ENCODE data around the gene RIOK3.
"Not testable (repeated sequence)": the region's sequence is repeated elsewhere in the genome, so short reads cannot be mapped to it uniquely, and the experiment has no call there.

The RIOK3 gene

DNA sequence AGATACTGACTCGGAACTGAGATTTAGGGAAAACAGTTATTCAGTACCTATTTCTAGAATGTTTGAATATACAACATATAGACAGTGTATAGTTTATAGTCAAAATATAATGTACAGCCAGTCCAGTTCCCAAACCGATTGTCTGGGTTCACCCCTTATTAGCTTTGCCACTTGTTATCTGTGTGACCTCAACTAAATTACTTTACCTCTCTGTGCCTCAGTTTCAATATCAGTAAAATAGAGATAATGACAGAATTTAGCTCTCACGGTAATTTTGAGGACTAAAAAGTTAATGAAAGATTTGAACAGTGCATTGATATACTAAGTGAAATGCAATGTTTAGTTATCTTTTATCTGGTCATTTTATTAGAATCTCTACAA is 750 bp upstream of the RIOK3 start:
- no peak for DNase-seq

DNA sequence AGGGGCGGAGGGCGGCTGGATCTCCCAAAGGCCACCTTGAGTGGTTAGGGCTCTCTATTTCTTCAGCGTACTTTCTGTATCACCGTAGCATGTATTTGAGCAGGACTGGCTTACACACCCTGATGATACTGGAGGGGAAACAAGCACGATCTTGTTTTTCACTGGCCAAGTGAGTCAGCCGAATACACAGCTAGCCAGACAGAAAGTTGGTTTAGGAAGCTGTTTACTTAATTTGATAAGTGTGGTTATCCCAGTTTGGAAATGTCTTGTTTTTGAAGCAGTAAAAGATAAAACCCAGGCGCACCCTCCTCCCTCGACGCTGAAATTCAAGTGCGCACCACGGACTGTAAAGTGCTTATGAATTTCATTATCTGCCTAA is 582 bp downstream of the RIOK3 start:
- DNase-seq = no peak

DNA sequence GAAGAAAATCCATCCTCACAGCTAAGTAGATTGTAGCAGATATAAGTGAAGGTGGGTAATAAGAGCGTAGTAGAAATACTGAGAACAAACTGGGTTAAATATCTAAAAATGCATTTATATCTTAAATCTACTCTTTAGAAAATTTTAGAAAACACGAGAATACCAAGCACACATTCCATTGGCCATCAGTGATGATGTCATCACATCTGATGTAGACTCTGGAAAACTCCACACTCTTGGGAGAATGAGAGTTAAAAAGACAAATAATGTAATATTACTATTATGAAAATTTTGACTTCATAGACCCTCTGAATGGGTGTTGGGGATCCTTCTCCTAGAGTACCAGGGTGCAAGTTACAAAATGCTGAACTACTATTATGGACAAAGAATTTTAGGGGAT is 3.7 kb downstream of the RIOK3 start:
- no peak for DNase-seq

DNA sequence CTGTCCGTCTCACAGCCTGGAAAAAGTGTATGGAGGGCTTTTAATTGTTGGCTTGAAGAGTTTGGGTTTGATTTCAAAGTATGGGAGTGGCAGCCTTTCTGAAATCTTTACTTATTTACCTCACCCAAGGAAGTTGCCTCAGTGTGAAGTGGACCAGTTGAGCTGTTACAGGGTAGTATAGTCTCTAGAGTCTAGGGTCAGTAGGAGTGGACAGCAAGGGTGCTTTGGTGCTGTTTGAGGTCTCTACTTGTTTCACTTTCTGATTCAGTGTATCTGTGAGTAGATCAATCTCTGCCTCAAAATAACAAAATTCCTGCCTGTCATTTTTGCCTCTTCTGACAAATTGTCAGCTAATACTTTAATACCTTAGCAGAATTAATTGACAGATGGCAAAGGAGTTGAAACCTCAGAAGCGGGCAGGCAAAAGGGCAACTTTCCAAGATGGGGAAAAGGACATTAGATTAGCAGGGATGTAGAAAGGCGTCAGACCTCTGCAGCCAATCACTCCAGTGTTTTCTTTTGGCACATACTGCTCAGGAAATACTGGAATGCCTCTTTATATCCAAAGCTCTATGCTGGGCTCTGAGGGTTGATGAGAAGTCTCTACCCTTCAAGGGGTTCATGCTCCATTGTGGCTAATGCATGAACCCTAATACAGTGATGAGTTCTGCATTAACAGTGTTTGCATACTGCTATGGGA is 5.9 kb downstream of the RIOK3 start:
- no peak for DNase-seq

DNA sequence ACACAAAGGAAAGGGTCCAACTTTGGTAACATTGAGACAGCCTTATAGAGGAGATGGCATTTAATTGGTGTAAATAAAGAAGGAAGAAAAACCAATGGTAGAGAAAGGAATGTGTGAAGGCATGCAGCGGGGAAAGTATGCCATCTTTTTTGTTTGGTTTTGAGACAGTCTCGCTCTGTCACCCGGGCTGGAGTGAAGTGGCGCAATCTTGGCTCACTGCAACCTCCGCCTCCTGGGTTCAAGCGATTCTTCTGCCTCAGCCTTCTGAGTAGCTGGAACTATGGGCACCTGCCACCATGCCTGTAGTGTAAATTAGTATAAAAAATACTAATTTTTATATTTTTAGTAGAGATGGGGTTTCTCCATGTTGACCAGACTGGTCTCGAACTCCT is 6.4 kb downstream of the RIOK3 start:
- no peak for DNase-seq

DNA sequence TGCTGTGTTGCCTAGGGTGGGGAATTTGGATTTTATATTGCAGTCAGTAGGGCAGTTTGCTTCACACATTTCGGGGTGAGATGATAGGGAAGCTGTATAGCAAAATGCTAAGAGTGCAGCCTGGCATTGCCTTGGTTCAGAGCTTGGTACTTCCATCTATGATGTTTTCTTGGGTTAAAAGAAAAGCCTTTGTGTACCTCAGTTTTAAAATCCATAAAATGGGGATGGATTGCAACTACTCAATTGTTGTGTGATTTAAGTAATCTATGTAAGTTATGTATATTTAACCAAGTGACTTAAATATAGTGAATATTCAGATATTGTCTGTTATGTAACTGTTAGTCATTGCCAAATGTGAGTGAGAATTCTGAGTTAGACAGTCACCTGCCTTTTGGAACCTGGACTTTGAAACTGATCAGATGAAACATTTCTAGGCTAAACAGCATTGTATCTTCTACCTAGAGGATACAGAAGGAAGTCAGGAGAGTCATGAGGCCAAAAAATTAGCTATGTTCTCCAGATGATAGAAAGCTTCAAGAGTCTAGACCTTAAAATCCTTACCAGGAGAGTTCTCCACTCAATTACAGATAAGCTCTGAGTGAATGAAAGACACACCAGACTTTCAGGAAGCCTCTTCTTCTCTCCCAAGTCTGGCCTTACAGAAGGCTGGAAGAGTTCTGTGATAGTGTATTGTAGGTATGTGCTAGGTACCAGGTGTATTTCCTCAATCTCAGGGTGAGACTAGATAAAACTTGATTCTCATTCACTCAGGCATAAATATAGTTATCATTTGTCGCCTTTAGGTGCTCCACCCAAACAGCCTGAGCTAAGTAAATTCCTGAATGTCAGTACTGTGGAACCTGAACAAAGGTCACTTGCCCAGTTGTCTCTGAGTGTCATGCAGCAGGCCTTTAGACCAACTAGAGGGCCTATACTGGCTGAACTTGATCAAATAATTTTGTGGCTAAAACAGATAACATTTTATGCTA is 7.5 kb downstream of the RIOK3 start:
- no peak for DNase-seq

DNA sequence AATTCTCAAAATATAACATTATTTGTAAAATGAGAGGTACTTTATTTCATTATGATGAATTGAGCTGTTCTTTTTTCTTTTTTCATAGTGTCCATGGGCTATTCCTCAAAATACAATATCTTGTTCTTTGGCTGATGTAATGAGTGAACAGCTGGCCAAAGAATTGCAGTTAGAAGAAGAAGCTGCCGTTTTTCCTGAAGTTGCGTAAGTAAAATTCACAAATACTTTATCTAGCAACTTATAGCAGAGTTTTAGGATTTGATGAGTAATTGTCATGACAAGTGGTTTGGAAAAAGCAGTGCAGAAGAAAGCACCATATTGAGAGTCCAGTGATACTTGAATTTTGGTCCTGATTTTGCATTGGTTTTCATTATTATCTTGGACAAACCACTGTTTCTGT is 9.8 kb downstream of the RIOK3 start:
- DNase-seq = no peak

DNA sequence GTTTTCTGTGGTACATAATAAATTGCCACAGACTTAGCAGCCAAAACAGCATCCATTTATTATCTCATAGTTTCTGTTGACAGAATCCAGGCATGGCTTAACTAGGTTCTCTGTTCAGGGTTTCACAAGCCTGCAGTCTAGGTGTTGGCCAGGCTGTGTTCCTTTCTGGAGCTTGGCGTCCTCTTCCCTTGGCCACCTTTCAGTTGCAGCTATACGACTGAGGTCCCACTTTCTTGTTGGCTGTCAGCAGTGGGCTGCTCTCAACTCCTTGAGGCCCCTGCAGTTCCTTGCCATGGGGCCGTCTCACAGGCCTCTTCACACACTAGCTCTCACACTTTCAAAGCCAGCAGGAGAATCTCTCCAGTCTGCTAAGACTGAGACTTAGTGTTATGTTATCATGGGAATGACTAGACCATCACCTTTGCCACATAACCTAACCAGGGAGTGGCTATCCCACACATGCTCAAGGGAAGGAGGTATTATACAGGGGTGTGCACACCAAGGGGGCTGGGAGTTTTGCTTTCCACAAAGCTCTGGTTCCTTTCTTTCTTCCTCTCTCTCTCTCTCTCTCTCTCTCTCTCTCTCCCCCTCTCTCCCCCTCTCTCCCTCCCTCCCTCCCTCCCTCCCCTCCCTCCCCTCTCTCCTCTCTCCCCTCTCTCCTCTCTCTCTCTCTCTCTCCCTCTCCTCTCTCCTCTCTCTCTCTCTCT is 15.8 kb downstream of the RIOK3 start:
- DNase-seq = no peak

DNA sequence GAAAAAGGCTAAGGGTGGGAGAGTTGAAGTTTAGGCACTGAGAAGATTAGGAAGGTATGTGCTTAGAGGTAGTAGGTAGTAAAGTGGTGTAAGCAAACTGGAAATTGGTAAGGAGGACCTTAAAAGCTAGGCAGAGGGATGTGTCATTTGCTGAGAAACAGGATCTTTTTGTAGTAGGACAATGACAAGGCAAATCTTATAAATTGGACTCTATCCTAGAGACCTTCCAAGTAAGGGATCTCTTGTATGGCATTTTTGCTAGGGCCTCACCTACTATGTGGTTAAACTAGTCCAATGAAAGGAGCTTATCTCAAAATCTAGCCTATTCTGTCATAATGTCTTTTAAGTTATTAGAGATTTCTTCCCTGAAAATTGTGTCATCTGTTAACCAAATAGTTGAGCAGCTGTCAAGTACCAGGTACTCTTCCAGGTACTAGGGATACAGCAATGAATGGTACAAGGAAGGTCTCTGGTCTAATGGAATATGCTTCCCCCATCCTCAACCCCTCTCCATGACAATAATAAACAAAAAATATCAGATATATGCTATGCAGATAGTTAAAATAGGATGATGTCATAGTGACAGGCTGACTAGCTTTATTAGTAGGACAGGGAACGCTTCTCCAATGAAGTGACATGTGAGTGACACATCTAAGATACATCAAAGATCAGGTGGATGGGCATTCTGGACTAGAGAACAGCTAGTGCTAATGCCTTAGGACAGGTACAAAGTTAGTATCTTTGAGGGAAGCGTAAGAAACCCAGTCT is 17.7 kb downstream of the RIOK3 start:
- DNase-seq = no peak

DNA sequence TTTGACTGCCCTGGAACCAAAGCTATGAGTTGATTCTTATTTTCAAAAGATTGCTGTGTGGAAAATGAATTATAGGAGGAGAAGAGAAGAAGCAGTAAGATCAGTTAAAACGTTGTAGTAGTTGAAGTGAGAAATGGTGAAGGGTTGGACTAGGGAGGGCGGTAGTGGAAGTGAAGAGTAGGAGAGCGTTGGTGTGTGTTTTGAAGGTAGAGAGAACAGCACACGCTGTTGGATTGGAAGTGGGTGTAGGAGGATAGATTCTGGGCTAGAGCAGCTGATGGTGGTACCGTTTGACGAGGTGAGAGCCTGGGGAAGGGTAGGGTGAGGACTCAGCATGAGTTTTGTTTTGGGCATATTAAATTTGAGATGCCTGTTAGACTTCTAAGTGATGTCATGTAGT is 18.4 kb downstream of the RIOK3 start:
- DNase-seq = no peak

DNA sequence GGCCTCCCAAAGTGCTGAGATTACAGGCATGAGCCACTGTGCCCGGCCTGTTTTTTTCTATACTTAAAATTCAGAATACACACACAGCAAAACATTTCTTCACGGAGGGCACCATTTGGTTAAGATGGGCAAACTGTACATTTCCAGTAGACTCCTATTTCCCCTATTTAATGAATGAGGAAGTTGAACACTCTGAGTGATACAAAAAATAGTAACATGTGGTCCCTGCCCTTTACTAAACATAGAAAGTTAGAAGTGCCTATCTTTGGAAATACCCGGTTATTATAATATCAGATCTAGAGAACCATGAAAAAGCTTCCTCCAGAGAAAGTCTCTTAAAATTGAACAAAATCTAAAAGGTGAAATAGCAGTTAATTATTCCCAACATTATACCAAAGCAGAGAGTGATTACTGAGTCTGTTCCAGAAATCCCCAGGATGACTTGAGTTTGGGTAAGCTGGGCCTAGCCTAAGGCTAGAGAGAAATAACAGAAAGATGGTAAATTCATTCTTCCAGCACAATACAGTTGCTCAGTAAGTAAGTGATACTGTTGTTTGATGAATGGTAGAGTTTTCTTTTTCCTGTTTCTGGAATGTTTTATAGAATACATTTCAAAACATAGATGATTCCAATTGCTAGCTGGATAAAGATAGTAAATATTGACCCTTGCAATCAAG is 26.9 kb downstream of the RIOK3 start:
- no peak for DNase-seq

DNA sequence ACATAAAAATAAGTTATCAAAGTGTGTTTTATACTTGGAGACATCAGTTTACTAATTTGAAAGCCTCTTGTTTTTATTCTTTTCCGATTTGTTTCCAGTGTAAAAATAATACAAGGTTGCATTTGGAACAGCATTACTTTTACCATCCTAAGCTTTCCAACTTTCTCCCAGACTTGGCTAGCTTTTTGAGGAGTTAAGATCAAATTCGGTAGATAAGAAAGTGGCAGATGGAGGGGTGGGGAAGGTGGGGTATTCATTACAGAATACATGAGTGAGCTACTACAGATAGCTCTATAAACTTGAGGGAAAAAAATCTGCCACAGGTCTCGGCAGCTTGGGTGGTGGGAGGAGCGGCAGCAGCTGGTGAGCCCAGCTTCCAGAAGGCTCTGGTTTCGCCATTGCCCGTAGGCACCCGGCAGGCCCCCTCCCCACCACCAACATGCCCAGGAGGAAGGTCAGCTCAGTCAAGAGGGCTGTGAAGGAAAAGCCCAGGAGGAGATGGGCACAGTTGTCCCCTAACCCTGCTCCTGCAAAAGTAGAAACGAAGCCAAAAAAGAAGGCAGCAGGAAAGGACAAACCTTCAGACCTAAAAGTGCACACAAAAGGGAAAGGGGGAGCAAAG is 31.6 kb downstream of the RIOK3 start:
- no peak for DNase-seq

DNA sequence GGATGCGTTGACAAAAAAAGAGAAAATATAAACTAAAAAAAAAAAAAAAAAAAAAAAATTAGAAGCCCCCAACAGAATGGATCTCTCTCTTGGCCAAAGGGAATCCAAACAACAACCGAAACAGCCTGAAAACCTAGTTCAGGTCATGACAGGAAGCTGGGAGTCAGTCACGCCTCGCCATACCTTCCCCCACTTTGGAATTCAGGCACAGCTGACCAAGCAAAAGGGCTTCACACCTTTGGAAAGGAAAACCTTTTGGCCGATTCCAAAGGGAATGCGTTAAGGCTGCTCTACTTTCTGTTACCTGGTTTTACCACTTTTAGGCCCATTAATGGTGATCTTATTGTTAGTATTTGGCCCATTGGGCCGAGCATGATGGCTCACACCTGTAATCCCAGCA is 32.3 kb downstream of the RIOK3 start:
- DNase-seq = no peak

DNA sequence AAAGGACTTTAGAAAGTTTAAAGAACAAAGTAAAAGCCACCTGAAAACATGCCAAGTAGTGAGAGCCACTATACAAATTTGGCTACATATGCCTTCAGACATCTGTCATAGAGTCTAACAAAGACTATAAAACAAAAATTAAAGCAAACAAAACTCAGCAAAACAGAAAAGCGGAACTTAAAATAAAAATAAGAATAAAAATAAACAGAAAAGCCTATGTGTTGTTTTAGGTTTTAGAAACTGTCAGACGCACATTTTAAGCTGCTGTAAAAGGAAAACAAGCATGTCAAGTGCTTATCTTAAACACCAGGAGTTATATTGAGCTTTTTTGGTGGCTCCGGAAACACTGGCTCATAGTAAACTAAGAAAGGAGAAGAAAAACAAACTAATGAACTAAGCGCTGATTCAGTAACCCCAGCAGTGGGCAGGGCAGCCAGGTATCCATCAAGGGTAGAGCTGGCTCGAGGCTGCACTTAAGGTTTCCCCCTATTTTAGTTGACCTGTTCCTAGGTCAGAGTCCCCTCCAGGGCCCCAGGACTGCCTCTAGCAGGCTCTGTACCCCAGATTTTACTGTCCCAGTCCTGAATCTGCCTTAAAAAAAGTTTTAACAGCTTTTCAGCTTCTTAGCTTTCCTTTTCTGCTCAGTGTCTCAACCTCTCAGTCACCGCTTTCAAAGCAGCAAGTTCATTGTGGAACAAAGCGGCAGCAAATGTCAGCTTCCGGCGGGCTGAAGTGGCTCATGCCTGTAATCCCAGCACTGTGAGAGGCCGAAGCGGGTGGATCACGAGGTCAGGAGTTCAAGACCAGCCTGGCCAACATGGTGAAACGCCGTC is 34.9 kb downstream of the RIOK3 start:
- no peak for DNase-seq

DNA sequence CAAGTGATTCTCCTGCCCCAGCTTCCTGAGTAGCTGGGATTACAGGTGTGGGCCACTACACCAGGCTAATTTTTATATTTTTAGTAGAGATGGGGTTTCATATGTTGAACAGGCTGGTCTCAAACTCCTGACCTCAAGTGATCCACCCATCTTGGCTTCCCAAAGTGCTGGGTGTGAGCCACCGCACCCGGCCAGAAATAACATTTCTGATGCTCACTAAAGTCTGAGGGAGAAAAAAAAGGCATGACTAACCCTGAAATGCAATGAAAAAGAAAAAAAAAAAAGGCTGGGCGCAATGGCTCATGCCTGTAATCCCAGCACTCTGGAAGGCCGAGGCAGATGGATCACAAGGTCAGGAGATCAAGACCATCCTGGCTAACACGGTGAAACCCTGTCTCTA is 36.5 kb downstream of the RIOK3 start:
- DNase-seq = not testable (repeated sequence)

DNA sequence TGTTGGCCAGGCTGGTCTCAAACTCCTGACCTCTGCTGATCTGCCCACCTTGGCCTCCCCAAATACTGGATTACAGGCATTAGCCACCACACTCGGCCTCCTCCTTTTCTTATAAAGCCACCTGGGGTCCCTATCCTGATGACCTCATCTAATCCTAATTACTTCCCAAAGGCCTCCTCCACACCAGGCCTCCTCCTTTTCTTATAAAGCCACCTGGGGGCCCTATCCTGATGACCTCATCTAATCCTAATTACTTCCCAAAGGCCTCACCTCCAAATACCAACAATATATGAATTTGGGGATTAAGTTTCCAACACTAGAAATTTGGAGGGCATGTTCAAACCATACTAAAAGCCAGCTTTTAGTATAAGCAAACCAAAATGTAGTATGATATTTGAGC is 40.6 kb downstream of the RIOK3 start:
- no peak for DNase-seq

DNA sequence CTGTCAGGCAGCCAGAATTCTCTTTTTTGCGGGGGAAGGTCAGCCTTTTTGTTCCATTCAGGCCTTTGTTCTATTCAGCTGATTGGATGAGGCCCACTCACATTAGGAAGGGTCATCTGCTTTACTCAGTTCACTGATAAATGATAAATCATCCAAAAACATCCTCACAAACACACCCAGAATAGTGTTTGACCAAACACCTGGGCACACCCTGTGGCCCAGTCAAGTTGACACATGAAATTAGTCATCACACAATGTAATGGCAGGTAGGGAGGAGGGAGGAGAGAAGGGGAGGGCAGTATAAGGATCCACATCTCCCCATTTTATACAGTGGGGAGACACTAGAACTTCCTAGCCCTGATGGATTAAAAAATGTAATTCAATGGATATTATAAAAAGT is 41.9 kb downstream of the RIOK3 start:
- no peak for DNase-seq

DNA sequence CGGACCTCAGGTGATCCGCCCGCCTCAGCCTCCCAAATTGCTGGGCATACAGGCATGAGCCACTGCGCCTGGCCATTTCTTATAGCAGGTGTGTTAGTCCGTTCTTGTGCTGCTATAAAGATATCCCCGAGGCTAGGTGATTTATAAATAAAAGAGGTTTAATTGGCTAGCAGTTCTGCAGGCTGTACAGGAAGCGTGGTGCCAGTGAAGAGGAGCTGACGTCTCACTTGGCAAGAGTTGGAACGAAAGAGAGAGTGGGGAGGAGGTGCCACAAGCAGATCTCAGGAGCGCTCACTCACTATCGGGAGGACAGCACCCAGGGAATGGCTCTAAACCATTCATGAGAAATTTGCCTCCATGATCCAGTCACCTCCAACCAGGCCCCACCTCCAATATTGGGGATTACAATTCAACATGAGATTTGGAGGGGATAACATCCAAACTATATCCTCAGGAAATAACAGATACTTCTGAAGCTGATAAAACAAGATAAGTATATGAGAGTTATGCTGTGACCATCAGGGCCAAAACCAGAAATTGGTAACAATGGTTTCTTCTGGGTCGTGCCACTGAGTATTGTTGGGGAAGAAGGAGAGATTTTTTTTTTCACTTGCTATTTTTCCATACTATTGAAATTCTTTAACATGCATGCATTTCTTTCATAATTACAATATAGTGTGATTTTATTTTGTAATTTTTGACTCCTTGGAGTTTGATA is 42.8 kb downstream of the RIOK3 start:
- no peak for DNase-seq

DNA sequence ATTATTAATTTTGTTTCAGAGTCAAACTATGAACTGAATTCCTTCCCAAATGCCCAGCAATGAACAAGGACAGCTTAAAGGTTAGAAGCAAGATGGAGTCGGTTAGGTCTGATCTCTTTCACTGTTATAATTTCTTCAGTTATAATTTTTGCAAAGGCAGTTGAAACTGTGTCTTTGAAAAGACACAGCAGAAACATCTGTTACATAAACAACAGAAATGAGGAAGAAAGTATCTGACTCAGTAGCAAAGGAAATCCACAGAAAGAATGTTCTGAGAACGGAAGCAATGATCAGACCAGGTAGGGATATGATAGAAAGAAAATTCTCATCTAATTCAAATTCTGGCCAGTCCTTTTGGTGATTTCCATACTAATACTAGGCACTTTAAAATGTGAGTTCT is 45.0 kb downstream of the RIOK3 start:
- DNase-seq = no peak

DNA sequence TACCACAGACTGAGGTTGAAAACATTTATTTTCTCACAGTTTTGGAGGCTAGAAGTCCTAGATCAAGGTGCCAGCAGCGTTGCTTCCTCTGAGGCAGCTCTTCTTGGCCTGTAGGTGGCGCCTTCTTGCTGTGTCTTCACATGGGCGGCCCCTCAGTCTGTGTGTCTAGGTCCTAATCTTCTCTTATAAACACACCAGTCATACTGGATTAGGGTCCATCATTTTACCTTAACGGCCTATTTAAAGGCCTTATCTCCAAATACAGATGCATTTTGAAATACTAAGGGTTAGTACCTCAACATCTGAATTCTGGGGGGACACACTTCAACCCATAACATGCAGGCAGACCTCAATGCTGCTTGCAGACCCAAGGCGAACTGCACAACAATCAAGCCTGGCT is 45.8 kb downstream of the RIOK3 start:
- DNase-seq = peak; percentile 63 to 69

Data from NCI-H1930 (cell line).